ENCODE results near the gene MAD1L1.

Gene MAD1L1

GRCh38 chr7:2243458-2243857, 10.7 kb upstream of the MAD1L1 start:
- TF ChIP-seq CTCF (conservative IDR thresholded peaks at IDR 0.05; ENCODE audit: control insufficient read depth, insufficient read depth, low read depth, low read length), result no peak
- H3K4me3 ChIP-seq (ENCODE audit: control insufficient read depth, low read depth, low read length), result no peak overlapping the region
- DNase-seq (ENCODE audit: low read depth), result no peak

- H3K4me3 ChIP-seq (ENCODE audit: control insufficient read depth, low read depth, low read length), result peak overlapping the region; percentile 81
- no peak for DNase-seq (ENCODE audit: low read depth)
- TF ChIP-seq CTCF (conservative IDR thresholded peaks at IDR 0.05; ENCODE audit: control insufficient read depth, insufficient read depth, low read depth, low read length), result peak; percentile 11
Measured at GRCh38 chr7:2242541-2243429, 10.0 kb upstream of the MAD1L1 start.

GRCh38 chr7:2241580-2242540, 9.1 kb upstream of the MAD1L1 start, which contains the start of the genes MRM2 and NUDT1:
Gene MRM2 (minus strand): TSS chr7:2242205. CDS start chr7:2242169, 36 bp downstream.
Gene NUDT1 (plus strand): TSS chr7:2242226. CDS start chr7:2244575, 2,349 bp downstream.
- DNase-seq (ENCODE audit: low read depth), result peak; percentile 52
- peak within 1 kb of the TSS; percentile 81 for H3K4me3 ChIP-seq (ENCODE audit: control insufficient read depth, low read depth, low read length)
- TF ChIP-seq CTCF (conservative IDR thresholded peaks at IDR 0.05; ENCODE audit: control insufficient read depth, insufficient read depth, low read depth, low read length), result no peak

- no peak overlapping the region for H3K4me3 ChIP-seq (ENCODE audit: control insufficient read depth, low read depth, low read length)
Measured at GRCh38 chr7:2239242-2239641, 6.5 kb upstream of the MAD1L1 start.

GRCh38 chr7:2237109-2237602, 4.4 kb upstream of the MAD1L1 start:
- no peak for DNase-seq (ENCODE audit: low read depth)
- no peak overlapping the region for H3K4me3 ChIP-seq (ENCODE audit: control insufficient read depth, low read depth, low read length)
- no peak for TF ChIP-seq CTCF (conservative IDR thresholded peaks at IDR 0.05; ENCODE audit: control insufficient read depth, insufficient read depth, low read depth, low read length)

More at GRCh38 chr7:2239242-2239641, 6.5 kb upstream of the MAD1L1 start:
- no peak for DNase-seq (ENCODE audit: low read depth)
- TF ChIP-seq CTCF (conservative IDR thresholded peaks at IDR 0.05; ENCODE audit: control insufficient read depth, insufficient read depth, low read depth, low read length), result no peak

GRCh38 chr7:2233926-2234325, 1.2 kb upstream of the MAD1L1 start:
- DNase-seq (ENCODE audit: low read depth), result peak; percentile 39
- TF ChIP-seq CTCF (conservative IDR thresholded peaks at IDR 0.05; ENCODE audit: control insufficient read depth, insufficient read depth, low read depth, low read length), result no peak

More at GRCh38 chr7:2233926-2234325, 1.2 kb upstream of the MAD1L1 start:
- no peak overlapping the region for H3K4me3 ChIP-seq (ENCODE audit: control insufficient read depth, low read depth, low read length)

Measured in fibroblast of mammary gland (primary cell).